IMR-90 (cell line): ENCODE measurements around the gene IP6K3. TPM values are rescaled to one million over a fixed set of nuclear protein-coding genes. Genes with fewer than 3 reads are reported as not detected.

Experiments
- ATAC-seq: fragments of 200-7000 bp; cut with Tn5 transposase; 2 replicates; pipeline ENCODE4 v1.9.1; 2020; ENCODE audit warnings: low read depth, mild to moderate bottlenecking, moderate library complexity
- BruUV-seq: library from RNA; stranded (reverse); fragments of 400-500 nt; replicated peaks from 2 replicates; lab custom pipeline; 2021; lab: Mats Ljungman, UMichigan
- CTCF ChIA-PET: fragments of 300-600 bp; formaldehyde crosslinking; extraction: SDS; loops from one replicate; lab custom pipeline; 2021; ENCODE audit warnings: antibody characterized with exemption; lab: Yijun Ruan, JAX
- POLR2A ChIA-PET: fragments of 300-600 bp; sonication (Branson Sonifier 250); formaldehyde crosslinking; loops from one replicate; lab custom pipeline; 2022; ENCODE audit warnings: antibody characterized with exemption; ENCODE audit not compliant: unreplicated experiment; lab: Charles Lee
- DNase-seq: peaks from one replicate; pipeline ENCODE4 v3.0.0; 2013
- H2AFZ ChIP-seq: replicated peaks from 2 replicates; pipeline ENCODE3; 2013; ENCODE audit warnings: low read length, mild to moderate bottlenecking; ENCODE audit not compliant: poor library complexity
- H2AK5ac ChIP-seq: 2 replicates; pipeline ENCODE4 v1.6.1; 2013; ENCODE audit warnings: low read depth, low read length, inconsistent platforms
- H2AK9ac ChIP-seq: replicated peaks from 2 replicates; pipeline ENCODE3; 2013; ENCODE audit warnings: mild to moderate bottlenecking, low read depth, low read length, moderate library complexity; ENCODE audit not compliant: poor library complexity
- H2BK120ac ChIP-seq: 2 replicates; pipeline ENCODE4 v1.6.1; 2013; ENCODE audit warnings: low read depth, low read length, inconsistent platforms
- H2BK15ac ChIP-seq: 3 replicates; pipeline ENCODE4 v1.6.1; 2013; ENCODE audit warnings: low read depth, low read length, inconsistent platforms
- H2BK20ac ChIP-seq: 2 replicates; pipeline ENCODE4 v1.6.1; 2013; ENCODE audit warnings: low read depth, mild to moderate bottlenecking, inconsistent platforms, low read length, moderate library complexity
- H2BK5ac ChIP-seq: 2 replicates; pipeline ENCODE4 v1.6.1; 2013; ENCODE audit warnings: mild to moderate bottlenecking, low read depth, low read length, inconsistent platforms; ENCODE audit not compliant: poor library complexity, severe bottlenecking
- H3K14ac ChIP-seq: replicated peaks from 2 replicates; pipeline ENCODE4 v1.6.1; 2013; ENCODE audit warnings: low read depth, low read length, inconsistent platforms
- H3K18ac ChIP-seq: 2 replicates; pipeline ENCODE4 v1.6.1; 2013; ENCODE audit warnings: low read depth, low read length, control low read depth
- H3K23ac ChIP-seq: 2 replicates; pipeline ENCODE4 v1.6.1; 2013; ENCODE audit warnings: low read depth, low read length, inconsistent platforms
- H3K27ac ChIP-seq: 2 replicates; pipeline ENCODE4 v1.5.1; 2013; ENCODE audit warnings: mild to moderate bottlenecking, control low read depth, low read length; ENCODE audit not compliant: insufficient read depth
- H3K27me3 ChIP-seq: 2 replicates; pipeline ENCODE4 v1.6.1; 2013; ENCODE audit warnings: low read length; ENCODE audit not compliant: control insufficient read depth, insufficient read depth
- H3K36me3 ChIP-seq: 2 replicates; pipeline ENCODE4 v1.6.1; 2013; ENCODE audit warnings: low read length, mixed read lengths; ENCODE audit not compliant: control insufficient read depth, insufficient read depth
- H3K4ac ChIP-seq: 2 replicates; pipeline ENCODE4 v1.6.1; 2013; ENCODE audit warnings: low read depth, low read length, inconsistent platforms
- H3K4me1 ChIP-seq: 2 replicates; pipeline ENCODE4 v1.6.1; 2013; ENCODE audit warnings: low read length, mixed read lengths; ENCODE audit not compliant: control insufficient read depth, insufficient read depth
- H3K4me2 ChIP-seq: 2 replicates; pipeline ENCODE4 v1.6.1; 2013; ENCODE audit warnings: low read depth, mild to moderate bottlenecking, control low read depth, low read length, moderate library complexity
- H3K4me3 ChIP-seq: 2 replicates; pipeline ENCODE4 v1.5.1; 2013; ENCODE audit warnings: low read depth, mild to moderate bottlenecking, control low read depth, low read length, moderate library complexity; ENCODE audit not compliant: insufficient read depth
- H3K56ac ChIP-seq: 2 replicates; pipeline ENCODE4 v1.6.1; 2013; ENCODE audit warnings: low read length, inconsistent platforms; ENCODE audit not compliant: insufficient read depth; ENCODE audit errors: extremely low read depth
- H3K79me1 ChIP-seq, 2 experiments: 2 replicates each; pipeline ENCODE4 v1.6.1; 2013; ENCODE audit warnings: low read length in 2 of 2, inconsistent platforms in 1 of 2, low read depth in 1 of 2
- H3K9ac ChIP-seq: 2 replicates; pipeline ENCODE4 v1.6.1; 2013; ENCODE audit warnings: low read depth, low read length, control low read depth
- H3K9me1 ChIP-seq: 2 replicates; pipeline ENCODE4 v1.6.1; 2013; ENCODE audit warnings: low read length, inconsistent platforms; ENCODE audit not compliant: insufficient read depth
- H3K9me3 ChIP-seq: 2 replicates; pipeline ENCODE4 v1.6.1; 2013; ENCODE audit warnings: low read length; ENCODE audit not compliant: control insufficient read depth, insufficient read depth
- H4K20me1 ChIP-seq: 2 replicates; pipeline ENCODE4 v1.6.1; 2013; ENCODE audit warnings: low read length, inconsistent platforms; ENCODE audit not compliant: insufficient read depth
- H4K5ac ChIP-seq: 2 replicates; pipeline ENCODE4 v1.6.1; 2013; ENCODE audit warnings: mild to moderate bottlenecking, low read depth, low read length, control low read depth
- H4K8ac ChIP-seq, 2 experiments: 2 replicates each; pipeline ENCODE4 v1.6.1; 2013; ENCODE audit warnings: low read depth in 2 of 2, low read length in 2 of 2, control low read depth in 1 of 2, inconsistent platforms in 1 of 2
- H4K91ac ChIP-seq: 2 replicates; pipeline ENCODE4 v1.6.1; 2013; ENCODE audit warnings: low read depth, low read length, inconsistent platforms; ENCODE audit not compliant: insufficient read depth
- CEBPB ChIP-seq: IDR thresholded peaks from 2 replicates; pipeline ENCODE4 v1.6.1; 2012; ENCODE audit warnings: low read depth, low read length, improper control_type of control experiment
- FOS ChIP-seq: fragments of 150-350 bp; IDR thresholded peaks from 2 replicates; pipeline ENCODE4 v1.6.1; 2016; ENCODE audit warnings: low read depth, low read length
- MXI1 ChIP-seq: IDR thresholded peaks from 2 replicates; pipeline ENCODE4 v1.6.1; 2012; ENCODE audit warnings: low read depth, mild to moderate bottlenecking, low read length, moderate library complexity, borderline replicate concordance
- POLR2A ChIP-seq: IDR thresholded peaks from 2 replicates; pipeline ENCODE4 v1.6.1; 2012; ENCODE audit warnings: mild to moderate bottlenecking, low read depth, low read length
- RAD21 ChIP-seq: IDR thresholded peaks from 2 replicates; pipeline ENCODE4 v1.6.1; 2012; ENCODE audit warnings: low read length, improper control_type of control experiment
- RCOR1 ChIP-seq: IDR thresholded peaks from 2 replicates; pipeline ENCODE4 v1.6.1; 2012; ENCODE audit warnings: mild to moderate bottlenecking, low read length, improper control_type of control experiment; ENCODE audit not compliant: insufficient replicate concordance
- RFX5 ChIP-seq: IDR thresholded peaks from 2 replicates; pipeline ENCODE4 v1.8.0; 2012; ENCODE audit warnings: low read depth, mild to moderate bottlenecking, low read length, moderate library complexity
- WGBS, 2 experiments: methylation state at CpG; one replicate each; pipeline versions ENCODE4 v1.1.5 to v1.1.7; 2013; ENCODE audit warnings: missing lambda C conversion rate in 2 of 2; ENCODE audit not compliant: insufficient read length in 1 of 2; ENCODE audit errors: extremely low coverage in 2 of 2; 5-methylcytosine and 5-hydroxymethylcytosine counted together
- dilution Hi-C: fragments of 300-500 bp; cut with HindIII; formaldehyde crosslinking; loops from one replicate; pipeline ENCODE4 v1.14.3; 2018; ENCODE audit warnings: low sequenced_read_pairs; ENCODE audit not compliant: unreplicated experiment
- in situ Hi-C: fragments of 300-500 bp; cut with MboI; formaldehyde crosslinking; loops from 3 replicates; pipeline ENCODE4 v1.14.3; 2019; ENCODE audit warnings: low sequenced_read_pairs, inconsistent platforms, mixed read lengths
- intact Hi-C: fragments of 100-400 bp; cut with micrococcal nuclease; formaldehyde crosslinking; loops from 2 replicates; pipeline ENCODE4 v1.10.0; 2022
- polyA plus RNA-seq, 3 experiments: library from polyadenylated mRNA; depleted of rRNA; stranded (reverse); fragments of >200 nt; gene quantifications; 2 replicates each; pipeline ENCODE4 v1.2.3, GENCODE V29; 2012; ENCODE audit warnings: low replicate concordance in 1 of 3
- total RNA-seq: library from RNA; depleted of rRNA; stranded (reverse); fragments of >200 nt; gene quantifications from 2 replicates; pipeline ENCODE4 v1.2.3, GENCODE V29; 2012
- TF ChIP-seq, protein P1 (sequence below): fragments of 150-350 bp; IDR thresholded peaks from 2 replicates; pipeline ENCODE4 v1.6.1; 2016; ENCODE audit warnings: low read depth, mild to moderate bottlenecking, low read length, moderate library complexity, borderline replicate concordance
- TF ChIP-seq, protein P2 (sequence below): conservative IDR thresholded peaks from 2 replicates; pipeline ENCODE4 v1.5.1; 2012; ENCODE audit warnings: mild to moderate bottlenecking, low read depth, low read length, improper control_type of control experiment

Gene IP6K3
- total and polyA plus RNA-seq, 2 of the 4 experiments (the other 2 are of a cell fraction) = 0.18 to 0.51 TPM

DNA sequence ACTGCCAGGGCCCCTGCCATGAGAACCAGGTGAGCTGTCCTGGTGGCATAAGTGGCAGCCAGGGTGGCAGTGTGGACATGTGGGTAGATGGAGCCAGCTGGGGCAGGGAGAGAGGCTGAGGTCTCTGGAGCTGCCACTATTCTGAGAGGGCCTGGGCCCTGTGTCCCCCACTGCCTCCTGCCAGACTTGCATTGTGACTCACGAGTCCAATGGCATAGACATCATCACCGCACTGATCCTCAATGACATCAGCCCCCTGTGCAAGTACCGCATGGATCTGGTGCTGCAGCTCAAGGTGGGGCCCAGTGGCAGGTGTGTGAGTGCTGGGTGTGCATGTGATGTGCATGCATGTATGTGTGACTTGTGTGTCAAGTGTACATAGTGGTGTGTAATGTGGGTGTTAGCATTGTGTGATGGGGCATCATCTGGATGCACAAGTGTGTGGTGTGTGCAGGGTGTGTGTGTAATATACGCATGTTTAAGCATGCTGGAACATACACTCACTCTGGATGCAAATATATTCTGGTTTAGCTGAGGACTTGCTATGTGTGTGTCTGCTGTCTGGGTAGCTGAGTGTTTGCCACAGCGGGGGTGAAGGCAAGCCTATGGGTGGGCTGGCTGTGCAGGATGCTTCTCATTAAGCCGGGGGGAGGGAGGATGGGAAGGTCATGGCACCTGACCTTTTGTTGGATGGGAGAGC is 60.3 kb downstream of the IP6K3 start:
- no peak overlapping the region for H2BK20ac ChIP-seq
- intact Hi-C loops = no loop called here
- H2BK5ac ChIP-seq = no peak overlapping the region
- POLR2A ChIA-PET = no interaction called here
- 94% methylated on average over 2 of the region's 6 CpGs; no CpG with 5 or more reads in 1 of the 2 experiments for WGBS, 2 experiments
- H2AK9ac ChIP-seq = no peak overlapping the region
- no peak overlapping the region for H3K4me3 ChIP-seq
- no peak overlapping the region for H3K18ac ChIP-seq
- peaks cover 11% of the 10 kb centered on the region for H3K36me3 ChIP-seq
- H2AK5ac ChIP-seq = no peak overlapping the region
- no TSS peak for BruUV-seq
- no peaks in the 10 kb centered on the region for H3K4me1 ChIP-seq
- DNase-seq (no peak), ATAC-seq (no peak)
- no peak overlapping the region for H4K5ac ChIP-seq
- no peak overlapping the region for H3K4ac ChIP-seq
- no peak overlapping the region for H2BK15ac ChIP-seq
- H2BK120ac ChIP-seq = no peak overlapping the region
- no peaks in the 10 kb centered on the region for H4K20me1 ChIP-seq
- H3K4me2 ChIP-seq = no peak overlapping the region
- no peaks in the 10 kb centered on the region for H3K9me3 ChIP-seq
- no peaks in the 10 kb centered on the region for H3K79me1 ChIP-seq
- dilution Hi-C loops = no loop called here
- TF ChIP-seq CEBPB = no peak
- no peak for TF ChIP-seq RAD21
- no peak for TF ChIP-seq FOS
- TF ChIP-seq RCOR1 = no peak
- no peak for TF ChIP-seq MXI1
- TF ChIP-seq, protein P1, sequence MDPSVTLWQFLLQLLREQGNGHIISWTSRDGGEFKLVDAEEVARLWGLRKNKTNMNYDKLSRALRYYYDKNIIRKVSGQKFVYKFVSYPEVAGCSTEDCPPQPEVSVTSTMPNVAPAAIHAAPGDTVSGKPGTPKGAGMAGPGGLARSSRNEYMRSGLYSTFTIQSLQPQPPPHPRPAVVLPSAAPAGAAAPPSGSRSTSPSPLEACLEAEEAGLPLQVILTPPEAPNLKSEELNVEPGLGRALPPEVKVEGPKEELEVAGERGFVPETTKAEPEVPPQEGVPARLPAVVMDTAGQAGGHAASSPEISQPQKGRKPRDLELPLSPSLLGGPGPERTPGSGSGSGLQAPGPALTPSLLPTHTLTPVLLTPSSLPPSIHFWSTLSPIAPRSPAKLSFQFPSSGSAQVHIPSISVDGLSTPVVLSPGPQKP = no peak
- TF ChIP-seq RFX5 = no peak
- TF ChIP-seq, protein P2, sequence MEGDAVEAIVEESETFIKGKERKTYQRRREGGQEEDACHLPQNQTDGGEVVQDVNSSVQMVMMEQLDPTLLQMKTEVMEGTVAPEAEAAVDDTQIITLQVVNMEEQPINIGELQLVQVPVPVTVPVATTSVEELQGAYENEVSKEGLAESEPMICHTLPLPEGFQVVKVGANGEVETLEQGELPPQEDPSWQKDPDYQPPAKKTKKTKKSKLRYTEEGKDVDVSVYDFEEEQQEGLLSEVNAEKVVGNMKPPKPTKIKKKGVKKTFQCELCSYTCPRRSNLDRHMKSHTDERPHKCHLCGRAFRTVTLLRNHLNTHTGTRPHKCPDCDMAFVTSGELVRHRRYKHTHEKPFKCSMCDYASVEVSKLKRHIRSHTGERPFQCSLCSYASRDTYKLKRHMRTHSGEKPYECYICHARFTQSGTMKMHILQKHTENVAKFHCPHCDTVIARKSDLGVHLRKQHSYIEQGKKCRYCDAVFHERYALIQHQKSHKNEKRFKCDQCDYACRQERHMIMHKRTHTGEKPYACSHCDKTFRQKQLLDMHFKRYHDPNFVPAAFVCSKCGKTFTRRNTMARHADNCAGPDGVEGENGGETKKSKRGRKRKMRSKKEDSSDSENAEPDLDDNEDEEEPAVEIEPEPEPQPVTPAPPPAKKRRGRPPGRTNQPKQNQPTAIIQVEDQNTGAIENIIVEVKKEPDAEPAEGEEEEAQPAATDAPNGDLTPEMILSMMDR = no peak
- no peak for TF ChIP-seq POLR2A
- no peak overlapping the region for H3K9ac ChIP-seq
- H4K91ac ChIP-seq = no peak overlapping the region
- in situ Hi-C loops = no loop called here
- CTCF ChIA-PET = no interaction called here
- H3K27me3 ChIP-seq = no peaks in the 10 kb centered on the region
- 0 out of 2 replicates have a peak, but pooled peaks cover 6% of the 10 kb centered on the region for H3K9me1 ChIP-seq
- H2AFZ ChIP-seq = no peak overlapping the region
- no peak overlapping the region for H4K8ac ChIP-seq
- no peak overlapping the region for H3K14ac ChIP-seq
- no peak overlapping the region for H3K27ac ChIP-seq
- H3K56ac ChIP-seq = no peak overlapping the region
- no peak overlapping the region for H3K23ac ChIP-seq
